Measurements from ENCODE around the gene MOB3A.

DNA sequence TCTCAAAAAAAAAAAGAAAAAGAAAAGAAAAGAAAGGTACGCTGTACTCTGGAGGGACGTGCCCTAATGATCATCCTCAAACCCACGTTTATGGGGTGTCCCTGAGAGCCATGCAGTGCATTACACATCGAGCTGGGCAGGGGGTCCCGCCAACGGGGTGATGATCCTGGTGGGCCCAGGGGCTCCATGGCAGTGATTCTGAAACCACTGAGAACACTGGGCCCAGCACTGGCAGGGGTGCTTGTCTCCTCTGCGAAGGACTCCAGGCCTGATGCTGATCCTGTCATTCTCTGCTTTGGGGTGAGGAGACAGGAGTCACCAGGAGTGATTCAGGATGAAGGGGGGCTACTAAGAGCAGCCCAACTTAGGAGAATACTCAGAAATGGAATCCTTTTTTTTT is 18.7 kb downstream of the MOB3A start:
- TF ChIP-seq BRD4 (IDR thresholded peaks at IDR 0.05): no peak
- TF ChIP-seq SPI1 (IDR thresholded peaks at IDR 0.05; ENCODE audit: borderline replicate concordance, low read depth, low read length): no peak
- TF ChIP-seq FOS (IDR thresholded peaks at IDR 0.05; ENCODE audit: extremely low read depth, insufficient read length): no peak

All from K562 (cell line).